Right atrium auricular region (tissue), 2 donors: ENCODE data around the gene GIPC2. TPM values are rescaled to one million over a fixed set of nuclear protein-coding genes. Genes with fewer than 3 reads are reported as not detected.

Experiments
- DNase-seq: peaks from one replicate; pipeline ENCODE4 v3.0.0-alpha.2; 2019; ENCODE audit warnings: low spot score
- H3K27ac ChIP-seq, 2 donors: fragments of 200-600 bp; sonication (generic); 1 replicate in 1 of 2; 2 replicates in 1 of 2; pipeline ENCODE4 v1.5.1; 2016 to 2019
- H3K27me3 ChIP-seq, 2 donors: fragments of 200-600 bp; sonication (generic); one replicate each; pipeline versions ENCODE4 v1.5.1 to v1.6.0; 2017 to 2019
- H3K36me3 ChIP-seq: fragments of 200-600 bp; sonication (generic); one replicate; pipeline ENCODE4 v1.5.1; 2016
- H3K4me1 ChIP-seq, 2 donors: fragments of 200-600 bp; sonication (generic); one replicate each; pipeline versions ENCODE4 v1.5.1 to v1.6.0; 2017 to 2019
- H3K4me3 ChIP-seq, 2 donors: fragments of 200-600 bp; sonication (generic); 1 replicate in 1 of 2; 2 replicates in 1 of 2; pipeline ENCODE4 v1.5.1; 2017 to 2019; ENCODE audit warnings: mild to moderate bottlenecking in 1 of 2, moderate library complexity in 1 of 2
- H3K9me3 ChIP-seq, 2 donors: fragments of 200-600 bp; sonication (generic); one replicate each; pipeline ENCODE4 v1.5.1; 2019
- total RNA-seq, 2 donors: library from RNA; depleted of rRNA; stranded (reverse); fragments of >200 nt; gene quantifications; one replicate each; pipeline ENCODE4 v1.1.0, GENCODE V29; 2016
- TF ChIP-seq, protein P1 (sequence below), 2 donors: fragments of 200-600 bp; sonication (generic); IDR thresholded peaks; one replicate each; pipeline ENCODE4 v1.5.1; 2019; ENCODE audit warnings: antibody characterized with exemption in 2 of 2

The GIPC2 gene
- total RNA-seq, 2 donors from 2014 or later: 1.5 to 2.3 TPM

GRCh38 chr1:78070758-78071157, 25.0 kb downstream of the GIPC2 start:
- Histone ChIP-seq H3K4me3 (no peak overlapping the region), H3K27me3 (no peaks in the 10 kb centered on the region), H3K36me3 (no peaks in the 10 kb centered on the region), H3K9me3 (no peaks in the 10 kb centered on the region), H3K27ac (peak overlapping the region; percentile 56 to 77), H3K4me1 (peaks cover 0 to 18% of the 10 kb centered on the region in 2 donors)
- DNase-seq: no peak
- TF ChIP-seq, protein P1, sequence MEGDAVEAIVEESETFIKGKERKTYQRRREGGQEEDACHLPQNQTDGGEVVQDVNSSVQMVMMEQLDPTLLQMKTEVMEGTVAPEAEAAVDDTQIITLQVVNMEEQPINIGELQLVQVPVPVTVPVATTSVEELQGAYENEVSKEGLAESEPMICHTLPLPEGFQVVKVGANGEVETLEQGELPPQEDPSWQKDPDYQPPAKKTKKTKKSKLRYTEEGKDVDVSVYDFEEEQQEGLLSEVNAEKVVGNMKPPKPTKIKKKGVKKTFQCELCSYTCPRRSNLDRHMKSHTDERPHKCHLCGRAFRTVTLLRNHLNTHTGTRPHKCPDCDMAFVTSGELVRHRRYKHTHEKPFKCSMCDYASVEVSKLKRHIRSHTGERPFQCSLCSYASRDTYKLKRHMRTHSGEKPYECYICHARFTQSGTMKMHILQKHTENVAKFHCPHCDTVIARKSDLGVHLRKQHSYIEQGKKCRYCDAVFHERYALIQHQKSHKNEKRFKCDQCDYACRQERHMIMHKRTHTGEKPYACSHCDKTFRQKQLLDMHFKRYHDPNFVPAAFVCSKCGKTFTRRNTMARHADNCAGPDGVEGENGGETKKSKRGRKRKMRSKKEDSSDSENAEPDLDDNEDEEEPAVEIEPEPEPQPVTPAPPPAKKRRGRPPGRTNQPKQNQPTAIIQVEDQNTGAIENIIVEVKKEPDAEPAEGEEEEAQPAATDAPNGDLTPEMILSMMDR (IDR thresholded peaks at IDR 0.05): no peak

DNA sequence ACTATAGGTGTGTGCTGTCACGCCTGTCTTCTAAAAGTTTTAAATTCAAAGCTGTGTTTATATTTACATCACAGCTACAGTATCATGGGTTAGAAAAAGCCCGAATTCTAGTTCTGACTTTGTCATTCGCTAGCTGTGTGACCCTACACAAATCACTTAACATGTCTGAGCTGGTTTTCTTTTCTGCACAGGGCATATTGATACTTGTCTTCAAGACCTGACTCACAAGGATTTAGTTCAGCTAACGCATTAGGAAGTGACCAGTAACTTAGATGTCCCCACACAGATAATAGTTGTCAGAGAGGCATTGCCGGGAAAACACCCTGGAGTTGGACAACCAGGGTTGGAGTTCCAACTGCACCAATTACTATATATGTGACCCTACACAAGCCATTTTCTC, 25.9 kb downstream of the GIPC2 start:
- no peaks in the 10 kb centered on the region for H3K36me3 ChIP-seq
- no peak for DNase-seq
- TF ChIP-seq, protein P1 (IDR thresholded peaks at IDR 0.05): no peak
- no peaks in the 10 kb centered on the region for H3K27me3 ChIP-seq
- H3K27ac ChIP-seq: peak overlapping the region; percentile 56 to 77
- no peaks in the 10 kb centered on the region for H3K9me3 ChIP-seq
- H3K4me3 ChIP-seq: no peak overlapping the region
- H3K4me1 ChIP-seq: peaks cover 0 to 18% of the 10 kb centered on the region in 2 donors

GRCh38 chr1:78072216-78072615, 26.4 kb downstream of the GIPC2 start:
- H3K27ac ChIP-seq: peak overlapping the region in 1 of 2 donors; percentile 77
- no peaks in the 10 kb centered on the region for H3K36me3 ChIP-seq

DNA sequence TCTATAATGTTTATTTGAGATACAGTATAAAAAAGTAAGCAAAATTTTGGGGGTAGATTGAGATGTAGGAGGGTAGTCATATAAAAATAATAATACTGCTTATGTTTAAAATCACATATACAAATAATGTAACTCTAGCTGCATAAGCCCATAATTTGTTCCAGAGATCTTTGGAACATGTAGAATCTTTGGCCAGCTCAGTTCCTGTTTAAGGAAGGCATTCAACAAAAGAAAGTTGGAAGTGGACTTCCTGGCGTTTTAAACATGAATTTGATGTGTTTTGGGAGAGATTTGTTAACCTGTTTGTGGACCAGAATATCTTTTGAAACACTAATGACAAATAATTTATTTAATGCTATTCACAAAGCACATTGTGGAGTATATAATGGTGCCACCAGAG, 27.7 kb downstream of the GIPC2 start:
- H3K9me3 ChIP-seq: no peaks in the 10 kb centered on the region
- DNase-seq: no peak
- H3K4me3 ChIP-seq: no peak overlapping the region
- H3K4me1 ChIP-seq: peaks cover 0 to 18% of the 10 kb centered on the region in 2 donors
- H3K27me3 ChIP-seq: no peaks in the 10 kb centered on the region
- TF ChIP-seq, protein P1 (IDR thresholded peaks at IDR 0.05): no peak
- H3K27ac ChIP-seq: no peak overlapping the region
- no peaks in the 10 kb centered on the region for H3K36me3 ChIP-seq

More at GRCh38 chr1:78072216-78072615, 26.4 kb downstream of the GIPC2 start:
- Histone ChIP-seq H3K4me3 (no peak overlapping the region), H3K9me3 (no peaks in the 10 kb centered on the region), H3K4me1 (peaks cover 0 to 18% of the 10 kb centered on the region in 2 donors), H3K27me3 (no peaks in the 10 kb centered on the region)
- TF ChIP-seq, protein P1 (IDR thresholded peaks at IDR 0.05): no peak
- no peak for DNase-seq

GRCh38 chr1:78075621-78076020, 29.9 kb downstream of the GIPC2 start:
- Histone ChIP-seq H3K9me3 (no peaks in the 10 kb centered on the region), H3K4me1 (peaks cover 0 to 27% of the 10 kb centered on the region in 2 donors), H3K27me3 (no peaks in the 10 kb centered on the region), H3K27ac (peak overlapping the region in 1 of 2 donors; percentile 26), H3K36me3 (no peaks in the 10 kb centered on the region), H3K4me3 (no peak overlapping the region)
- DNase-seq: no peak
- TF ChIP-seq, protein P1 (IDR thresholded peaks at IDR 0.05): no peak

- no peaks in the 10 kb centered on the region for H3K9me3 ChIP-seq
- H3K36me3 ChIP-seq: no peaks in the 10 kb centered on the region
- peaks cover 0 to 32% of the 10 kb centered on the region in 2 donors for H3K4me1 ChIP-seq
- DNase-seq: no peak
- H3K27me3 ChIP-seq: no peaks in the 10 kb centered on the region
- H3K27ac ChIP-seq: peak overlapping the region in 1 of 2 donors; percentile 17
- H3K4me3 ChIP-seq: no peak overlapping the region
- TF ChIP-seq, protein P1 (IDR thresholded peaks at IDR 0.05): no peak
Observed at GRCh38 chr1:78078358-78078757, 32.6 kb downstream of the GIPC2 start.
